DMS 273 treated with DMSO at 0.1 percent for 48 hours (cell line): Measurements from ENCODE around the gene WRNIP1.
A peak's percentile ranks its signal among the peaks of the same experiment; 100 is the strongest.

Source experiments
- DNase-seq: peaks from one replicate; lab custom pipeline; 2025; lab: John Stamatoyannopoulos, UW

WRNIP1 gene

DNA sequence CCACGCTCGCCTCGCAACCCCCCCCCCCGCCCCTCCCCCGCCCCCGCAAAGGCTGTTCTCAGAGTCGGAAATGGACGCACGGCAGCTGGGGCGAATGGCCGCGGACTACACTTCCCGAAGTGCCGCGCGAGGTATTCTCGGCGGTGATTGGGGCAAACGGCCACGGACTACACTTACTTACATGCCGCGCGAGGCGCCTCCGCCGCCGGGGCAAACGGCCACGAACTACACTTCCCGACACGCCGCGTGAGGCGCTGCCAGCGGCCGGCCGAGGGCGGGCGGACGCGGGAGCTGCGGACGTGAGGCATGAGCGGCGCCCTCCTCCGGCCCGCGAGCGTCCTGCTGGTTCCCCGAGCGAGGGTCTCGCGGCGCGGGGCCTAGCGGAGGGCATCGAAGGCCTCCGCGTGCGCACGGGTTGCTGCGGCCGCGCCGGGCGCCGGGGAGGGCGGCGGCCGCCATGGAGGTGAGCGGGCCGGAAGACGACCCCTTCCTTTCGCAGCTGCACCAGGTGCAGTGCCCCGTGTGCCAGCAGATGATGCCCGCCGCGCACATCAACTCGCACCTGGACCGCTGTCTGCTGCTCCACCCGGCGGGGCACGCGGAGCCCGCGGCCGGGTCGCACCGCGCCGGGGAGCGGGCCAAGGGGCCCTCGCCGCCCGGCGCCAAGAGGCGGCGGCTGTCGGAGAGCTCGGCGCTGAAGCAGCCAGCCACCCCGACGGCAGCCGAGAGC, at the start of gene WRNIP1:
Gene WRNIP1, plus strand, starts transcription at position 228 of the 730 bp plus-strand sequence. Its CDS starts 230 bp downstream, at position 458.
- peak; percentile 97 for DNase-seq

DNA sequence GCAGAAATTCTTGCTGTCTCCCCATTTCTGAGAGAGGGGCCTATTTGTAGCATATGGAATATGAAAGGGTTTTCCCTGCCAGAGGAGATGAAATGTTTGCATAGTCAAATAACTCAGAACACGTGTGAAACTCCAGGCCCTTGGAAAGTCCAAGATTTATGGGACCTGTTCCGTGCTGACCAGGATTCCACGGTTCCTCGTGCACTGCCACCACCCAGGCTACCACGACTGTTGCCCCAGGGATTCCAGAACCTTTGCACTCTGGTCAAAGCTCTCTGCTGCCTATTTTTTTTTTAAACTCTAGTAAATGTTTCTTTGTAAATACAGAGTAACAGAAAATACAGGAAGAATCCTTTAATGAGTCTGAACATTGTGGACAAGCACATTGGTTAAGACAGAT, 49.5 kb upstream of the WRNIP1 start:
- DNase-seq, result no peak

DNA sequence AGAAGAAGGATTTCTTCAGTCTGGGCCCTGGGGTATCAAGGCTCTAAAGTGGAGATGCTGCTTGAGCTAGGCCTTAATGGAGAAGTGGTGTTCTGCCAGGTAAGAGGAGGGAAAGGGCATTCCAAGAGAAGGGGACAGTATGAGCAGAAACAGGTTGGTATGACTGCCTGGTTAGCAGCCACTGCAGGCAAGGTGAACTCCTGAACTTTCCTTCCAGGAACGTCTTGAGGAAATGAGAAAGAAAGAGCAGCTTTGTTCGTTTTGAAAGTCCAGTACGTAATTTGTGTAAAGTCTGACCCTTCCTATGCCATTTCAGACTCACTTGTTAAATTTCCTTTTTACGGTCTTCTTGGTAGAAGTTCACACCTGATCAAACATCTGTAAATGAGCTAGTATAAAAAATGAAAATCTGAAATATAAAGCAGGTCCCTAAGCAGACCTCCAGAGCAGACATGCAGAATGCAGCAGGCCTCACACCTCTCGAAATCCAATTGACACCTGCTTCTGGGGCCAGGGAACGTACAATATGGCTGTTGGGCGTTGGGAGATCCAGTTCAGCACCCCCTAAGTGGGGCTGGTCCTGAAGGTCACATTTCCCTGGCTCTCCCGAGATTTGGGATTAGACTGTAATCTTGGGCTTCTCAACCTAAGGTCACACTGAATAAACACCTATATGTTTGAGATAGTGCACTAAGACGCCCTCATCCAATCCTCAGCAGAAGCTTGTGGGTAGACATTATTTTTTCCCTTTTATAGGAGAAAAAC, 48.1 kb upstream of the WRNIP1 start:
- DNase-seq, result no peak

DNA sequence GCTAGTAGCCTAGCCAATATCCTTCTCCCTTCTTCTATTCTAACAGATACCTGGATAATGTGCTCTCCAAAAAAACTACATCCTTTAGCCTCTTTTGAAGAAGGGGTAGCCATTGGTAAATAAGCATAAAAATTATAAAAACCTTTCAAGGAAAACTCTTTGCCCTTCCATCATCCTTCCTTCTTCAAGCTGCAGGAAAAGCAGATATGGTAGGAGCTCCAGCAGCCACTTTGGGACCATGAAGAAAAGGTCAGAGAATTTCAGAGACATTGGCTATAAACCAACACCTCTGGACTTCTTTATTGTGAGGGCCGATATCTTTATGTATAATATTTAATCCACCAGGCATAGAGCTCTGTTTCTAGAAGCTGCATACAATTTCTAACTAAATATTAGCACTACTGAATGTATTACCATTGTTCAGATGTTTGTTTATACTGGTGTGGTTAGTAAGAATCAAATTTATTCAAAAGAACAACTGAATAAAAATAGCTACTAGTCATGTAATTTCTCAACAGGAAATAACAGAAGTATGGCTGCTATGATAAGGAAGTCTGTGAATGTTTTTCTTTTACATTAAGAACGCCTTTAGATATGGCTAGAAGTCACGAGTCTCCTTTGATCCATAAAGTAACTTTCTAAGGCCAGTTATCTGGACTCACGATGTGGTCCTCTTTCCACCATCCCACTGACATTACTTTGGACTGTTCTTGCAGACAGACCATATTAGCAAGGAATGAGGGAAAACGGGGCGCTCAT, 46.7 kb upstream of the WRNIP1 start:
- no peak for DNase-seq

DNA sequence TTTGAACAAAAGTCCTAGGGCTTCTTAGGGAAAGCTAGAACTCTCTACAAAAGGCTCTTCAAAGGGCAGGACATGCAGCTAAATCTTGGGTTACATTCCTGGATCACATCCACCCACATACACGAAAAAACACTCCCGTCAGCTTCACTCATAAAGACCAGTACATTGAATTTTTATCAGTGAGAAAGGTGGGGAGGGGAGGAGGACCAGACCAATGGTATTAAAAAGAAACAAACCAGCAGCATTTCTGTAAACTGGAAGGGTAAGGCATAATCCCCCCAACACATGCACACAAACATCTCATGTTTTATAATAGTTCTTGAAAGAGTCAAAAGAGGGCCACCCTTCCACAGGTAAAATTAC, 46.1 kb upstream of the WRNIP1 start:
- no peak for DNase-seq

DNA sequence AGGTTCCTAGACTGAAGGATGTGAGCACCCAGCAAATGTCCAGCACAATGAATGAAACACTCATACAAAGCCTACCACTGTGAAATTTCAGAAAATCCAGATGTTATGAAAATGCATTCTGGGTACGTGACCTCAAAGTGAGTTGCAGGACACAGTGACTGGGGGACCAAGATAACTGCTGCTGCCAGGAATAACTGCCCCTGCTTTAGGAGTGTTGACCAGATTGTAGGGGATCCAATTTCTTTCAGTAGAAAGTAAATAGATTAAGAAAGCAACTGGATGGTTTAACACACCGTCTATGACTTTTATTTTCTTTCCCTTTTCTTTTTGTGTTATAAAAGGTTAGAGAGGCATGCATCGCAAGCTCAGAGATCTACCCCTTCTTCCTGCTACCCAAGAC, 44.0 kb upstream of the WRNIP1 start:
- no peak for DNase-seq

DNA sequence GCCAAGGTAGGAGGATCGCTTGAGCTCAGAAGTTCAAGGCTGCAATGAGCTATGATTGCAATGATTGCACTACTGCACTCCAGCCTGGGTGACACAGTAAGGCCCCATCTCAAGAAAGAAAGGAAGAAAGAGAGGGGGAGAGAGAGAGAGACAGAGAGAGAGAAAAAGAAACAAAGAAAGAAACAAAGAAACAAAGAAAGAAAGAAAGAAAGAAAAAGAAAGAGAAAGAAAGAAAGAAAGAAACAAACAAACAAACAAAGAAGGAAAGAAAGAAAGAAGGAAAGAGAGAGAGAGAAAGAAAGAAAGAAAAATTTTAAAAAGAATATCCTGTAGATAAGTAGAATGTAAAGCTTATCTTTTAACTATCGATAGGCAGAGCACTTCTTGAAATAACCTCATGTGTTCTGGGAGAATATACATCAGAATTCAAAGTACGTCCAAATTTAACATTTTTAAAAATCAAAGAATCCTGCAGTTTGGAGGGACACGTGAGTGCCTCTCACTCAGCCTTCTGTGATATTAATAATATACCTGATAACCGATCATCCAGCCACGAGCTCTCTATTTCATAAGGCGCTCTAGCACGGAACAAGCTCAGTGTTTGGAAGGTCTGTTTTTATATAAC, 39.7 kb upstream of the WRNIP1 start:
- no peak for DNase-seq

DNA sequence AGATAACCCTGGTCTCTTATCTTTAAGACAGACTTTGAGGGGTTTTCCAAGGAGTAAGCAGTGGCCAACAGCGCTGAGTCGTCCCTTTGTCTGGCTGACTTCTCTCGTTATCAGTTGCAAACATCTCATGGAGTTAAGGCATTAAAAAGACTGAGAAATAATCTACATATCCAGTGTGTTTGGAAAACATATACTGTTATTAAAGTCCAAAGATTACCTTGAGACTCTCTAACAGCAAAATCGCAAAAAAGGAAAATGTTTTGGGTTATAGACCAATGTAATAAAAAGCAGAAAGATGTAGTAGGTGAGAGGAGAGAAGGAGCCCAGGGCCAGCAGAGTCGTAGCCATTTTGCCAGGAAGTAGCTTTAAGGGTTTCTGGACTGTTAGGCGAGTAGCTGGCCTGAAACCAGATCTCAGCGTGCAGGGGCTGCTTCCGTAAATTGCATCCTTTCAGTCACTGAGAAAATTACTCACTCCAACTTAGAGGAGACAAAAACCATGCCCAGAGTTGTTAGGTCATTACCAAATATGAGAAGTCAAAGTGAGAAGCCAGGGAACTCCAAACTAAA, 39.1 kb upstream of the WRNIP1 start:
- no peak for DNase-seq

DNA sequence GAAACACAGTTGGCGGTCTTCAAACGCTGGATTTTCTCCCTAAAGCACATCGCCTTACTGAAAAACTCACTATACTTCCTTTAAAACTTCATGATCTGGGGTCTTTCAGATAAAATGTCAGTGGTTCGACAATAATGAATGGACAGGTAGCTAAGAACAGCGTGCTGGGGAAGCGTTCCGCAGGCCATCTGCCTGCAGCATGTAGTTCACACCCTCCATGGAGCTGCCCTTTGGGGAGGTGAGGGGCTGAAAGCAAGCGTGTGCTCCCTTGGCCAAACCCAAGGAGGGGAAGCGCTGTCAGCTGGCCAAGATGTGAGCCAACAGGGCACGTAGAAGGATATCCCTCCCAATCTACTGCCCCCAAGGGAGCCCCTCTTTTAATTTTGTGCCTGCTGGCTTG, 35.3 kb upstream of the WRNIP1 start:
- DNase-seq, result no peak

DNA sequence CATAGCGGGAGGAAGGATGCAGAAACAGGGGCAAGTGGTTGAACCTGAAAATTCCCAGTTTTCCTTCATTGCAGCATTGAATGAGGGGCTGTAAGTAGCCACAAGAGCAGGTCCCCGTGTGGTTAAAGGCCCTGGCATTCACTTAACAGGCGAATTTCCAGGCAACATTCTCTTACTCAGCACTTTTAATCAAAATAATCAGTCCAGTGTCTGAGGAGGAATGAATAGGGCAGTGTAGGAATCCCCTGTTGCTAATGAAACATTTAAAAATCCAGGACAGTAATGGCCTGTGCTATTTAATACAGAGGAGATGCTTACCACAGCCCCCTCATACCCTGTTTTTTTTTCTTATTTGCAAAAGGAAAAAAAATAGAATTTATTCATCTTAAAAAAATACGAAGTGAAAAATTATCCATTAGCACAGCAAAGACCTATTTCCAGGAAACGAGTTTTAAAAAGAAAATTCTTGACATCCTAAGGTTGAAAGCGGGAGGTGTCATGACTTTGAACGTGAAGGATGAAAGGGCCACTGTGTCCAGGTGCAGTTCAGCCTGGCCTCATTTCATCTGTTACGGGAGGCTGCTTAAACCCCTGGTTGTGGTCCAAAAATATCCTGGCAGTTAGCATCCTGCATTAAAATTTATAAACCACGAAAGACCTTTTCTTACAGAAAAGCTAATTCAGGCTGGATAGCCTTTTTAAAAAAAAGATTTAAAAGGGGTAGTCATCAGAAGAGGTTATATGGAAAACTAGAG, 34.7 kb upstream of the WRNIP1 start:
- DNase-seq, result no peak

DNA sequence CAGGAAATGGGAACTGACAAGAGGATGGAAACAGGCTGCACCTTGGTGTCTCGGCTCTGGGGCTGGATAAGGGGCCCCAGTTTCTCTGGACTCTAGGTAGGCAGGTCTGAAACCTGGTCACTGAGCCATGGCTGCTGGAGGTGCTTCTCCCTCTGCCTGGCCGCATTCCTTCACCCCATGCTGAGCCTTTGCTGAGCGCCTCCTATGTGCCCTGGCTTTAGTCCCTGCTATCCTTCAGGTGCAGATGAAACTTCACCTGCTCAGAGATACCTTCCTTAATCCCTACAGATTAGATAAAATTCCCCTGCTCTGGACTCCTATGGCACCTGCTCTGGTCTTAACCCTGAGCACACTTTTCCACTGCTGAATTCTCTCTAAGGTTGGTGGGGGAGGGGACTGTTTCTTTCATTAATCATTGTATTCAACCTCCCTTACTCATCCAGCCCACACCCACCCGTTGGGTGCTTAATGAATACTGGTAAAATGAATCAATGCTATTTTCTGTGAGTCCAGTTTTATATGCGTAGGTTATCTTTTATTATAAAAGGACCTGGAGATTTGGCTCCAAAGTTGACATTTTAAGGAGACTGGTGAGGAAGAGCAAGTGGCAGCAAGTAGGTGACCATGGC, 33.8 kb upstream of the WRNIP1 start:
- DNase-seq, result no peak

DNA sequence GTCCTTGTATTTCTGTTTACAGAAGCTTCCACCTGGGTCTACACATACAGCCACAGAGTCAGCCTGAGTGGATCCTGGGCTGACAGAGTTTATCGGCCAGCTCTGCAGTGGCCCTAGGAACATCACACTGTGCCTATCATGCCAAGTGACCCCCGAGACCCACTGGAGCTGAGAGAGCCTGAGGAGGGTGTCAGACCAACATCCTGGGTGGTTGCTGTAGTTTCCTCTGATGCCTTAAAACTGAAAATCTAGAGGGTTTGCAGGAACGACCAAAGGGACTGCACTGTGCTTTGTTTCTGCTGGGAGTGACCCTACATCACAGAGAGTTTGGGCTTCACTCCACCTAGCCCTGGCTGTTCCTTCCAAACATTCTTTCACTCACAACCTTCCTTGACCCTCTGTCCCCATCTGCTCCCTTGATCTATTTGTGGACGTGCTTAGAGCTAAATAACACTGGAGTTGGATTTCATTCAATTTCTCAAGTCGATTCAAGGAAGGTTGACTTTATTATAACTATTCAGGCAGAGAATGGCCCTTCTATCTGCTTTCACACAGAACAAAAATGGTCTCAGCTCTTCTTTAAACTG, 32.6 kb upstream of the WRNIP1 start:
- no peak for DNase-seq

DNA sequence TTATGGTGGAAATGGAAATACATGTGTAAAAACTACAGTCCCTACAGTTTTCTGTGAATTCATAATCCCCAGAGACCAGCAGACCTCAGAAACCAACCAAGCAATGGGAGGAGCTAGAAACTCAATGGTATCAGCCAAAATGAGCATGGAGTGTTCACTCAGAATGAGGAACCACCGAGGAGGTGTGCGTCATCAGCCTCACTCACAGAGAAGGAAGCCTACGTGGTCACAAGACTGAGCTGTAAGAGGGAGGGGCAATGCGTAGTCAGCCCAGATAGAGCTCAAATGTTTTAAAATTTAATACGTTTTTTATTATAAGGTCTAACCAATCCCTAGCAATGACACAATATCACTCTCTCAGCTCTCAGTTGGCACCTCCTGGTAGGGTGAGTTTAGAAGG, 31.9 kb upstream of the WRNIP1 start:
- DNase-seq, result no peak

DNA sequence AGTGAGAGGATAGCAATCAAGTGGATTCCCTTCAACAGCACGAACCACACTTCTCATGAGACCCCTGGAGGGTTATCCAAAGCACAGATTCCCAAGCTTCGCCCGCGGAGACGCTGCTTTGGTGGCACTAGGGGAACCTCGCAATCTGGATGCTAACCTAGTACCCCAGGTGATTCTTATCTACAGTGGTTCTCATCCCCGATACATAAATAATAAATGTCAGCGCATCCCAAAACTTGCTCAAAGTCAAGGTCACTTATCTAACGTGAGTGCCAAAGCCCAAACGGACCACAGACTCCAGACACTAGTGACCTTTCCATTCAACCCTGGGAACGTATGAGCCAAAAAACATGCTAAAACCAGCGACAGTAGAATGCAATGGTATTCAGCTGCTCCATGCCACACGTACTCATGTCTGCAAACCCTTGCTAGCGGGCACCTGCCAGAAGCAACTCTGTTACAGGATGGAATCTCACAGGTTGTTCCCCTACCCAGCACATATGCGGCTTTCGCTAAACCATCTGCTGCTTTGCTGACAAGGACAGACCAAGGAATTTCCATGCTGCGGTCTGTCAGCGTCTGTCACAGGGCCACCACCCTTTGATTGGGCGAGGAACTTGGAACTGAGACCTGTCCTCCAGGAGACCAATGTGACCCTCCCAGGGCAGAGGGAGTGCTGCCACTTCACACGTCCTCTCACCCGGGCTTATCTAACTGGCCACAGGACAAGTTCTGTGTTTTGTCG, 31.3 kb upstream of the WRNIP1 start:
- DNase-seq, result no peak

DNA sequence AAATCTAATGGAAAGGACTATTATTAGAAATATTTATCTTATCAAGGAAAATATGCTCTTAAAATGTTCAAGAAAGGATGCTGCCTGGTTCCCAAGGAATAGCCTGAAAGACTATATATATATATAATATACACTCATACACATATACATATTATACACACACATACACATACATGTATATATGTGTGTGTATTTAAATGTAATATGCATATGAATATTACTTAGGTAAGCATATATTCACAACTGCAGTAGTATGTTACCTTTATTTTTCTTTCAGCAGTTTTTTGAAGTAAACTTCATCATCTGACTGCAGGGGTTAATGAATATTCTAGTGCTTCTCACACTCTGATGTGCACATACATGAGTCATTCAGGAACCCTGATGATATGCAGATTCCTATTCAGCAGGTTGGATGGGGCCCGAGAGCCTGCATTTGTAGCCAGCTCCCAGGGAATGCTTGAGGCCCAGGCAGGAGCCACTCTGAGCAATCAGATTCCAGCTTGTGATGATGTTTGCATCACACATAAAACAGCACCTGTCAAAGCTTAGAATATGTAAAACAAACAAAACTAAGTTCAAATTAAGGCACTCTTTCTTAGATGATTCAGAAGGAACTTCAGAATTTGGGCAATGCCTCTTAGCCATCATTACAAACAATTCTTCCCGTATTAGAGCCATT, 30.6 kb upstream of the WRNIP1 start:
- no peak for DNase-seq

DNA sequence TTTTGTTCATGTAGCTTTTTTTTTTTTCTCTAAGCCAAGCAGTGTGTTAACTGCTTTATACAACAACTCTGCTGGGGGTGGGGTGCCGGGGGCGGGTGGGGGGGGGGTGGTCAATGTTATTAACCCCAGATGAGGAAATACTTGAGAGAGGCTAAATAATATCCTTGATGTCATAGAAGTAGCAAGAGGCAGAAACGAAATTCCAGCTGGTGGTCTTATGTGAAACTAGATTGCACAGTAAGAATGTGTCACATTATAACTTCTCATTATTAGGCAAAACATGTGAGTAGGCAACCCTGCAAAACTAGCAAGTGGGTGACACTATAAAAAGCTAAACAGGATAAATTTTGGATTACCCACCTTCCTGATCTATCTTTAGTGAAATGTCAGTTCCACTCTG, 27.3 kb upstream of the WRNIP1 start:
- no peak for DNase-seq

DNA sequence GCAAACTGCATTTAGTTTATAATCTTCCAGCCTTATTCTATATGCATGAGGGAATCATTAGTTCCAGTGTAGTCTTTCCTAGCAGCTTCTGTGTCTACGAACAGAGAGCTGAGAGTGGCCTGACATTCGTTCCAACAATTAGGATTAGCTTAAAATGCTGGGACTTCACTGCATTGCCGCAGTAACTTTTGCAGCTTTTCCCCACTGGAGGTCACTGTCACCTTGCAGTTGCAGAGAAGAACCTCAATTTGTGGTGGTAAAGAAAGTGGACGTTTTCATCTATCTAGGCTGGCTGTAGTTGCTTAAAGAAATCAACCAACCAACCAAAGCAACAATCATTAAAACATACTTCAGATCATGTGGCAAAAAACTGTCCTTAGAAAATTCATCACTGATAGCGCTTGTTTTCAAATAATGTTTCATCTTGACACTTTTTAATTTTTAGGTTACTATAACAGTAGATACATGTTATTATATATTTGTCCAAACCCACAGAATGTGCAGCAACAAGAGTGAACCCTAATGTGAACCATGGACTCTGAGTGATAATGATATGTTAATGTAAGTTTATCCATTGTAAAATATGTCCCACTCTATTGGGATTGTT, 26.7 kb upstream of the WRNIP1 start:
- peak; percentile 14 for DNase-seq

DNA sequence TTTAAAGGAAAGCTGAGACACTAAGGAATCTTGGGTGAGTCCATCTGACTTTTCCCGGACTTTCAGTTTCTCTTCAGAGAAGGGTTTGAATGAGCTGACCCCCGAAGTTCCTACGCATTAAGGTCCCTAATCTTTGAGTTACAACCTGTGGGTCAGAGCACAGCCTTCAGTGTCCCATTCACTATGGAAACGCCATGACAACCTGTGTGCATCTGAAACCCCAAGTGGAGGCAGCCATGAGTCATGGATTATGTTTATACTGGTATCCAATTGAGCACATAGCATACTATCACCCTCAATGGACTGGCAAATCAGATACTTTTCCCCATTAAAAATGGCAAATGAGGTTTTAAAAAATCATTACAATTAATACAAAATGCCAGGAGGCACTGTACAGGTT, 25.9 kb upstream of the WRNIP1 start:
- no peak for DNase-seq

DNA sequence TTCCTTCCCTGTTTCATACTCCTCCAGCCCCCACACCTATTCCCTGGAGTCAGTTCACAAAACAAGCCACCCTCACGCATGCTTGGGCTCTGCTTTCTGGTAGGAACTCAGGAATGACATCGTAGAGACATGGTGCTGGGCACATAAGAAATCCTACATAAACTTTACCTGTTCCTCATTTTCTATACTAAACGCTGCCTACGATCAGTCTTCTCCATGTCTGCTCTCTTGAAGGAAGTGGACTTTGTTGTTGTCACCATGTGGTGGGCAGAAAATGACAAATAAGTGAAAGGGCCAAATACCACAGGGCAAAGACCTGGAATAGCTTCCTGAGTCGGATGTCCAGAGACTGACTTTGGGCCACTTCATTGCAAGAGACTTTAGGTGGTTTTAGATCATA, 24.6 kb upstream of the WRNIP1 start:
- DNase-seq, result no peak
